ENCODE results near the gene TRAF6. TPM values are rescaled to one million over a fixed set of nuclear protein-coding genes. Genes with fewer than 3 reads are reported as not detected.

TRAF6 gene
- total and polyA plus RNA-seq, 2 donors (not counting 3 experiments of a cell fraction or from before 2014, with no cell fraction given), result 6.0 to 14.2 TPM

DNA sequence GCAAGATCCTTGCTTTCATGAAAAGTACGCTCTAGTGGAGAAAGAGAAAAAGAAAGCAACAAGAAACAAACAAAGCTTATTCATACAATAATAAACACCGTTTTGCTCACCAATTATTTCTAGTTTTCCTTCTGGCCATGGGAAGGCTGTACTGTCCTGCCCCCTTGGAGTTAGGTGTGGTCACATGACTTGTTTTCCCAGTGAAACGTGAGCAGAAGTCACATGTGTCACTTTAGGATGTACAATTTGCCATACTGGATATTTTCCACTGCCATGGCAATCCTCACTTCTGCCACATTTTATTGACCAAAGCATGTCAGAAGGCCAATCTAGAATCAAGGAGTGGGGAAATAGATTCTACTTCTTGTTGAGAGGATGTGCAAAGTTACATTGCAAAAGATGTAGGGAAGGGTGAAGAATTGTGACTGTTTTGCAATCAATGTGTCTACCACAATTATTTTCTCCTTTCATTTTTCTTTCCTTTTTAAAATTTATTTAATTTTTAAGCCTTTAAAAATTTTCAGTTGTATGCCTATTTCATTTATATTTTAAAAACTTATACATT lies 24.3 kb upstream of the TRAF6 start:
- no peak overlapping the region for H3K27ac ChIP-seq (ENCODE audit: insufficient read depth, low read depth, low read length)
- H3K4me1 ChIP-seq (ENCODE audit: control insufficient read depth, extremely low read depth, insufficient read depth, low read length), result no peaks in the 10 kb centered on the region
- no peak overlapping the region for H3K4me3 ChIP-seq (replicated peaks in 1 of 3; ENCODE audit: insufficient read depth in 1 of 3, low read depth in 1 of 3, low read length in 3 of 3)
- H3K36me3 ChIP-seq (ENCODE audit: control insufficient read depth in 2 of 2, extremely low read depth in 1 of 2, insufficient read depth in 2 of 2, low read length in 2 of 2), result no peaks in the 10 kb centered on the region
- BruUV-seq (replicated peaks), result no TSS peak
- ChIA-PET POLR2A (no interaction called here), CTCF (no interaction called here)
- H3K9me3 ChIP-seq (replicated peaks; ENCODE audit: control insufficient read depth, insufficient read depth, low read length), result no peaks in the 10 kb centered on the region
- H4K20me1 ChIP-seq (replicated peaks; ENCODE audit: control insufficient read depth, extremely low read depth, insufficient read depth, low read length), result no peaks in the 10 kb centered on the region
- H3K4me2 ChIP-seq (ENCODE audit: insufficient read depth, low read length), result no peak overlapping the region
- H3K79me2 ChIP-seq (ENCODE audit: control insufficient read depth, insufficient read depth, low read length), result no peaks in the 10 kb centered on the region
- H3K9ac ChIP-seq (replicated peaks; ENCODE audit: extremely low read depth, insufficient read depth, low read length), result no peak overlapping the region
- no peaks in the 10 kb centered on the region for H3K9me1 ChIP-seq (replicated peaks; ENCODE audit: control insufficient read depth, extremely low read depth, insufficient read depth, low read length)
- H2AFZ ChIP-seq (ENCODE audit: low read depth, low read length), result no peak overlapping the region
- DNase-seq (ENCODE audit: low read depth, low spot score) (no peak), FAIRE-seq (no peak)
- TF ChIP-seq POLR2A (IDR thresholded peaks at IDR 0.05; ENCODE audit: low read depth, low read length) (no peak), JUN (IDR thresholded peaks at IDR 0.05; ENCODE audit: borderline replicate concordance, insufficient read depth, insufficient read length, low read depth) (no peak), GATA2 (IDR thresholded peaks at IDR 0.05; ENCODE audit: insufficient read depth, insufficient read length, low read depth, low read length) (no peak), EZH2 (IDR thresholded peaks at IDR 0.05; ENCODE audit: borderline replicate concordance, low read depth, low read length, severe bottlenecking) (no peak), FOS (IDR thresholded peaks at IDR 0.05; ENCODE audit: borderline replicate concordance, insufficient read depth, low read length) (no peak), MYC (IDR thresholded peaks at IDR 0.05; ENCODE audit: low read depth, low read length) (no peak), POLR2AphosphoS5 (IDR thresholded peaks at IDR 0.05; ENCODE audit: insufficient read depth, low read depth, low read length) (no peak)
- TF ChIP-seq, protein P1, sequence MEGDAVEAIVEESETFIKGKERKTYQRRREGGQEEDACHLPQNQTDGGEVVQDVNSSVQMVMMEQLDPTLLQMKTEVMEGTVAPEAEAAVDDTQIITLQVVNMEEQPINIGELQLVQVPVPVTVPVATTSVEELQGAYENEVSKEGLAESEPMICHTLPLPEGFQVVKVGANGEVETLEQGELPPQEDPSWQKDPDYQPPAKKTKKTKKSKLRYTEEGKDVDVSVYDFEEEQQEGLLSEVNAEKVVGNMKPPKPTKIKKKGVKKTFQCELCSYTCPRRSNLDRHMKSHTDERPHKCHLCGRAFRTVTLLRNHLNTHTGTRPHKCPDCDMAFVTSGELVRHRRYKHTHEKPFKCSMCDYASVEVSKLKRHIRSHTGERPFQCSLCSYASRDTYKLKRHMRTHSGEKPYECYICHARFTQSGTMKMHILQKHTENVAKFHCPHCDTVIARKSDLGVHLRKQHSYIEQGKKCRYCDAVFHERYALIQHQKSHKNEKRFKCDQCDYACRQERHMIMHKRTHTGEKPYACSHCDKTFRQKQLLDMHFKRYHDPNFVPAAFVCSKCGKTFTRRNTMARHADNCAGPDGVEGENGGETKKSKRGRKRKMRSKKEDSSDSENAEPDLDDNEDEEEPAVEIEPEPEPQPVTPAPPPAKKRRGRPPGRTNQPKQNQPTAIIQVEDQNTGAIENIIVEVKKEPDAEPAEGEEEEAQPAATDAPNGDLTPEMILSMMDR (IDR thresholded peaks at IDR 0.05; ENCODE audit: extremely low read depth in 1 of 2, insufficient read depth in 1 of 2, low read depth in 1 of 2, low read length in 2 of 2), result no peak
- TF ChIP-seq, protein P2, sequence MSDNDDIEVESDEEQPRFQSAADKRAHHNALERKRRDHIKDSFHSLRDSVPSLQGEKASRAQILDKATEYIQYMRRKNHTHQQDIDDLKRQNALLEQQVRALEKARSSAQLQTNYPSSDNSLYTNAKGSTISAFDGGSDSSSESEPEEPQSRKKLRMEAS (IDR thresholded peaks at IDR 0.05; ENCODE audit: insufficient read depth, insufficient read length), result no peak
- peaks cover 0 to 2% of the 10 kb centered on the region in 2 experiments for H3K27me3 ChIP-seq (ENCODE audit: control insufficient read depth in 2 of 2, insufficient read depth in 2 of 2, low read length in 2 of 2)
- intact Hi-C loops (cut with micrococcal nuclease) (no loop called here), dilution Hi-C loops (cut with MboI; ENCODE audit: extremely low pct_ligation_motif_present, low sequenced_read_pairs) (no loop called here)
